Measurements from ENCODE around the gene GCSAML.

Gene GCSAML

DNA sequence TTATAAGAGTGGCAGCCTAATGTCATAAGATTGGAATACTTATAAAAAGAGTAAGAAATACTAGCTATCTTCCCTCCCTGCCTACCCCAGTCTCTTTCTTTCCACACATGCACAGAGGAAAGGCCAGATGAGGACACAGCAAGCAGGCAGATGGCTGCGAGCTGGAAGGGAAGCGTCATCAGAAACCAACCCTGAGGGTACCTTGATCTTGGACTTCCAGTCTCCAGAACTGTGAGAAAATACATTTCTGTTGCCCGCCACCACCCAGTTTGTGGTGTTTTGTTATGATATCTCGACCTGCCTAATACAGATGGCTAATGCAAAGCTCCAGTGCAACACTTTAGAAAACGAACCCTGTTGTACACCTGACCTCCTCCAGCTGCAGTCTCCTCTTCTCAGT is 10.4 kb upstream of the GCSAML start:
- DNase-seq = no peak
- Mint-ChIP-seq H3K27me3 (ENCODE audit: low read depth, poor library complexity) (peaks cover 7% of the 10 kb centered on the region), H3K4me3 (no peak overlapping the region), H3K27ac (no peak overlapping the region), H3K36me3 (ENCODE audit: low read depth) (no peaks in the 10 kb centered on the region), H3K9me3 (no peaks in the 10 kb centered on the region), H3K4me1 (no peaks in the 10 kb centered on the region)
- TF ChIP-seq CTCF (IDR thresholded peaks at IDR 0.05) = no peak

- no peak for DNase-seq
- H3K27me3 Mint-ChIP-seq (ENCODE audit: low read depth, poor library complexity) = peaks cover 7% of the 10 kb centered on the region
- H3K36me3 Mint-ChIP-seq (ENCODE audit: low read depth) = no peaks in the 10 kb centered on the region
- H3K4me1 Mint-ChIP-seq = no peaks in the 10 kb centered on the region
- H3K9me3 Mint-ChIP-seq = no peaks in the 10 kb centered on the region
- TF ChIP-seq CTCF (IDR thresholded peaks at IDR 0.05) = no peak
- H3K4me3 Mint-ChIP-seq = no peak overlapping the region
- H3K27ac Mint-ChIP-seq = no peak overlapping the region
These were observed 9.7 kb upstream of the GCSAML start for GRCh38 chr1:247539215-247539614.

GRCh38 chr1:247540581-247540980 is 8.4 kb upstream of the GCSAML start:
- no peak overlapping the region for H3K27ac Mint-ChIP-seq
- H3K27me3 Mint-ChIP-seq (ENCODE audit: low read depth, poor library complexity) = peaks cover 7% of the 10 kb centered on the region
- H3K4me1 Mint-ChIP-seq = no peaks in the 10 kb centered on the region
- H3K9me3 Mint-ChIP-seq = no peaks in the 10 kb centered on the region
- TF ChIP-seq CTCF (IDR thresholded peaks at IDR 0.05) = no peak
- no peaks in the 10 kb centered on the region for H3K36me3 Mint-ChIP-seq (ENCODE audit: low read depth)
- H3K4me3 Mint-ChIP-seq = no peak overlapping the region
- no peak for DNase-seq

DNA sequence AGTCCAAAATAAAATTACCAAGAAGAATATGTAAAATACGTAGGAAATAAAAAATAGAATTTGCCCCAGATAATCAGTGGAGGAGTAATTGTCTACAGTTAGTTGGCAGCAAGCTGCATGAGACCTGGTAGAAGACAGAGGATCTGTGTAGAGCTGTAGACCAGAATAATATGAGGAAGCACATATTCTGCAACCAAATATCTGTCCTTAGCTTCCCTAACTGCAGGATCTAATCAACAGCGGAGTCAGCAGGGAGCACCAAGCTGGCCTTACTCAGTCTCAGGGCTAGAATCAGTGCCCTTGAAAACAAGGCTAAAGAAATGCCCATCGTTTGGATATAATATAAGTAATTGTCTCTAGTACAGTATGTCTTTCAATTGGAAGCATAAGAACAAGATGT is 6.1 kb upstream of the GCSAML start:
- DNase-seq = no peak
- Mint-ChIP-seq H3K27ac (no peak overlapping the region), H3K4me1 (no peaks in the 10 kb centered on the region), H3K4me3 (no peak overlapping the region), H3K27me3 (ENCODE audit: low read depth, poor library complexity) (peaks cover 4% of the 10 kb centered on the region), H3K36me3 (ENCODE audit: low read depth) (no peaks in the 10 kb centered on the region), H3K9me3 (no peaks in the 10 kb centered on the region)
- TF ChIP-seq CTCF (IDR thresholded peaks at IDR 0.05) = no peak

DNA sequence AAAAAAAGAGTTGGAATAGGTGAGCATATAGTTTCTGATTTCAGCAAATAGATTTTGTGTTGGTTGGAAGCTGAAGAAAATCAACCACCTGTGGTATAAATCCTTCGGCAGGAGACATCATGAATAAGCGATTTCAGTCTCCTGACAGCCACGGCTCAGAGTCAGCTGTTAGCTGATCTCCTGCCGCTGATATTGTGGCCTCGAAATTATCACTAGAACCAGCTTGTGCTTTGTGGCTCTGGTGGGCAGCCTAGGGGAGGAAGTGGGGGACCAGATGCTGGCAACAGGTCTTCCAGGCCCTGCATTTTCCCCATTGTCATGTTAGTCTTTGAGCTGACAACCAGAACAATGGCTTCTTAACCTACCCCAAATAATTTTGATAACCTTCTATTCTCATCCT is 842 bp upstream of the GCSAML start:
- no peaks in the 10 kb centered on the region for H3K4me1 Mint-ChIP-seq
- H3K27me3 Mint-ChIP-seq (ENCODE audit: low read depth, poor library complexity) = no peaks in the 10 kb centered on the region
- no peak for TF ChIP-seq CTCF (IDR thresholded peaks at IDR 0.05)
- no peaks in the 10 kb centered on the region for H3K9me3 Mint-ChIP-seq
- no peak overlapping the region for H3K27ac Mint-ChIP-seq
- DNase-seq = no peak
- H3K4me3 Mint-ChIP-seq = no peak overlapping the region
- H3K36me3 Mint-ChIP-seq (ENCODE audit: low read depth) = no peaks in the 10 kb centered on the region

GRCh38 chr1:247551721-247552120 is 2.8 kb downstream of the GCSAML start:
- Mint-ChIP-seq H3K27ac (peak overlapping the region; percentile 31), H3K9me3 (no peaks in the 10 kb centered on the region), H3K27me3 (ENCODE audit: low read depth, poor library complexity) (no peaks in the 10 kb centered on the region), H3K4me3 (no peak overlapping the region), H3K36me3 (ENCODE audit: low read depth) (no peaks in the 10 kb centered on the region), H3K4me1 (no peaks in the 10 kb centered on the region)
- DNase-seq = no peak
- no peak for TF ChIP-seq CTCF (IDR thresholded peaks at IDR 0.05)
